ENCODE data around the gene GPRC5D.
A peak's percentile ranks its signal among the peaks of the same experiment; 100 is the strongest.

DNA sequence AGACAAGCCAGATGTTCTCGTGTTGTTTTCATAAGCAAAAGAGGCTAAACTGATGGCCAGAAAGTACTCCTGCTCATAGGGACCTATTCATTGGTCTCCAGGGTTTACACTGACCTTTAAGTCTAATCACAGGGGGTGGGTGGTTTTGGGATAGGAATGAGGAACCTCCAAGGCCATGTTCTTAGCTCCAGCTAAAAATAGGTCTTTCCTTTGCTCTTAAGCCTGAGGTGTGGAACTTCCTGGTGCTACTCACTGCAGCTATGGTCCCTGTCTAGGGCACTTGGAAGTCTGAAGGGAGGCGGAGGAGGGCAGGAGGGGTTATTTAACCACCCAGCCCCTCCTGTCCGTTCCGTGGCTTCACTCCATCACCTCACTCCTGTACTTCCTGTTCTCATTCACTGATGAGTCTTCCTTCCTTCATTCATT lies 42.0 kb downstream of the GPRC5D start:
- TF ChIP-seq EP300 (IDR thresholded peaks at IDR 0.05) = peak in 1 of 4 donors; percentile 43
- TF ChIP-seq, protein P1, sequence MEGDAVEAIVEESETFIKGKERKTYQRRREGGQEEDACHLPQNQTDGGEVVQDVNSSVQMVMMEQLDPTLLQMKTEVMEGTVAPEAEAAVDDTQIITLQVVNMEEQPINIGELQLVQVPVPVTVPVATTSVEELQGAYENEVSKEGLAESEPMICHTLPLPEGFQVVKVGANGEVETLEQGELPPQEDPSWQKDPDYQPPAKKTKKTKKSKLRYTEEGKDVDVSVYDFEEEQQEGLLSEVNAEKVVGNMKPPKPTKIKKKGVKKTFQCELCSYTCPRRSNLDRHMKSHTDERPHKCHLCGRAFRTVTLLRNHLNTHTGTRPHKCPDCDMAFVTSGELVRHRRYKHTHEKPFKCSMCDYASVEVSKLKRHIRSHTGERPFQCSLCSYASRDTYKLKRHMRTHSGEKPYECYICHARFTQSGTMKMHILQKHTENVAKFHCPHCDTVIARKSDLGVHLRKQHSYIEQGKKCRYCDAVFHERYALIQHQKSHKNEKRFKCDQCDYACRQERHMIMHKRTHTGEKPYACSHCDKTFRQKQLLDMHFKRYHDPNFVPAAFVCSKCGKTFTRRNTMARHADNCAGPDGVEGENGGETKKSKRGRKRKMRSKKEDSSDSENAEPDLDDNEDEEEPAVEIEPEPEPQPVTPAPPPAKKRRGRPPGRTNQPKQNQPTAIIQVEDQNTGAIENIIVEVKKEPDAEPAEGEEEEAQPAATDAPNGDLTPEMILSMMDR (IDR thresholded peaks at IDR 0.05) = no peak
